Measurements from ENCODE around the gene REEP3. TPM values are rescaled to one million over a fixed set of nuclear protein-coding genes. Genes with fewer than 3 reads are reported as not detected.

REEP3 gene
- total RNA-seq, 1 experiment from 2014 or later: 39.6 TPM

DNA sequence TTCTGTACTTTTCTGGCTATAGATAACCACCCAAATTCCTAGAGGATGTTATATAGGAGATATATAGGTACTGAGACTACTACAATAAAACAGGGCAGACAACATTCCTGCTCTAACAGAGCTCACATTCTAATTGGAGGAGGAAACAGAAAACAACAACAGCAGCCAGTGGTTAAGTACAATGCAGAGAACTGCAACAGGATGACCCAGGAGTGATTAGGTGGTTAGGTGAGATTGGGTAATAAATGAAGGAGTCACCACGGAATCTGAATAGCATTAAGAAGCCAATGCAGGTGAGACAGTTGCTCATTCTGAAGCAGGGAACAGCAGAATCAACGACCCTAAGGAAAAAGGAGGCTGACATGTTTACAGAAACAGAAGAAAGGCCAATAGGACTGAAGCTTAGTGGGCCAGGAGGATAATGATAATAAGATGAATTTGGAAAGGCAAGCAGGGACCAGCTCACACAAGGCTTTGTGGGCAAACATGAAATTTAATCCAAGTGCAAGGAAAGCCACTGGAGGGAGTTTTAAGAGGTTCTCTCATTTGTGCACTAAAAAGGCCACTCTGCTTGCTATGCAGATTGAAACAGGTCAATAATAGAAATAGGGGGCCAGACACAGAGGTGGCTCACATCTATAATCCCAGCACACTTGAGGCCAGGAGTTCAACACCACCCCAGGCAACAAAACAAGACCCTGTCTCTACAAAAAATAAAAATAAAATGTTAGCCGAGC, 16.9 kb upstream of the REEP3 start:
- no peak for TF ChIP-seq EZH2 (IDR thresholded peaks at IDR 0.05; ENCODE audit: borderline replicate concordance, low read depth, low read length, poor library complexity, severe bottlenecking)
- TF ChIP-seq, protein P1, sequence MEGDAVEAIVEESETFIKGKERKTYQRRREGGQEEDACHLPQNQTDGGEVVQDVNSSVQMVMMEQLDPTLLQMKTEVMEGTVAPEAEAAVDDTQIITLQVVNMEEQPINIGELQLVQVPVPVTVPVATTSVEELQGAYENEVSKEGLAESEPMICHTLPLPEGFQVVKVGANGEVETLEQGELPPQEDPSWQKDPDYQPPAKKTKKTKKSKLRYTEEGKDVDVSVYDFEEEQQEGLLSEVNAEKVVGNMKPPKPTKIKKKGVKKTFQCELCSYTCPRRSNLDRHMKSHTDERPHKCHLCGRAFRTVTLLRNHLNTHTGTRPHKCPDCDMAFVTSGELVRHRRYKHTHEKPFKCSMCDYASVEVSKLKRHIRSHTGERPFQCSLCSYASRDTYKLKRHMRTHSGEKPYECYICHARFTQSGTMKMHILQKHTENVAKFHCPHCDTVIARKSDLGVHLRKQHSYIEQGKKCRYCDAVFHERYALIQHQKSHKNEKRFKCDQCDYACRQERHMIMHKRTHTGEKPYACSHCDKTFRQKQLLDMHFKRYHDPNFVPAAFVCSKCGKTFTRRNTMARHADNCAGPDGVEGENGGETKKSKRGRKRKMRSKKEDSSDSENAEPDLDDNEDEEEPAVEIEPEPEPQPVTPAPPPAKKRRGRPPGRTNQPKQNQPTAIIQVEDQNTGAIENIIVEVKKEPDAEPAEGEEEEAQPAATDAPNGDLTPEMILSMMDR (conservative IDR thresholded peaks at IDR 0.05; ENCODE audit: low read depth, low read length): peak; percentile 19; the same call in 1 of the 2 replicates
- no peaks in the 10 kb centered on the region for H3K36me3 ChIP-seq (ENCODE audit: insufficient read depth, low read length, poor library complexity, severe bottlenecking)
- H3K27ac ChIP-seq (ENCODE audit: low read depth, low read length, poor library complexity, severe bottlenecking): no peak overlapping the region
- ChIA-PET POLR2A (ENCODE audit: low non-redundant PET) (no interaction called here), CTCF (no interaction called here)
- no peak overlapping the region for H3K4me3 ChIP-seq (ENCODE audit: low read depth, low read length, poor library complexity, severe bottlenecking)
- no peaks in the 10 kb centered on the region for H3K27me3 ChIP-seq (replicated peaks; ENCODE audit: insufficient read depth, low read depth, low read length, poor library complexity)
- no TSS peak for BruUV-seq (replicated peaks)
- peaks cover 9% of the 10 kb centered on the region for H3K4me1 ChIP-seq (ENCODE audit: insufficient read depth, low read length, poor library complexity, severe bottlenecking)
- no peak for DNase-seq (ENCODE audit: low spot score)
- intact Hi-C loops (cut with micrococcal nuclease; ENCODE audit: unreplicated experiment): no loop called here
- H3K9me3 ChIP-seq (ENCODE audit: low read depth, low read length, poor library complexity, severe bottlenecking): no peaks in the 10 kb centered on the region

DNA sequence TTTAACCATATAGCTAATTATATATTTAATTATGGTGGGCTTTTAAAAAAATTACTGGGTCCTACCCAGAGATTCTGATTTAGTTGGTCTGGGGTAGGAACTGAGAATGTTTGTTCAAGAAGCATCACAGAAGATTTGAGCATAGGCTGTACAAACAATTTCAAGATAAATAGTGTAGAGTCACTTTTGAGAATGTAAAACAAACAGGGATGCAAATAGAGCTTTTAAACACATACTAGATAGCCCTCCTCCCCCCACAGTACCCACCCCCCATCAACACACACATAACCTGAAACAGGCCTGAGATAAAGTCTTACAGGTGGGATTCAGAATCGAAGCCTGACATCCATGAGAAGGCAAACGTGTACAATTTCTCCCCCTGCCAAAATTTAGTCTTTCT, 15.6 kb upstream of the REEP3 start:
- POLR2A ChIA-PET (ENCODE audit: low non-redundant PET): no interaction called here
- BruUV-seq (replicated peaks): no TSS peak
- TF ChIP-seq, protein P1 (conservative IDR thresholded peaks at IDR 0.05; ENCODE audit: low read depth, low read length): no peak
- no peak for TF ChIP-seq EZH2 (IDR thresholded peaks at IDR 0.05; ENCODE audit: borderline replicate concordance, low read depth, low read length, poor library complexity, severe bottlenecking)

DNA sequence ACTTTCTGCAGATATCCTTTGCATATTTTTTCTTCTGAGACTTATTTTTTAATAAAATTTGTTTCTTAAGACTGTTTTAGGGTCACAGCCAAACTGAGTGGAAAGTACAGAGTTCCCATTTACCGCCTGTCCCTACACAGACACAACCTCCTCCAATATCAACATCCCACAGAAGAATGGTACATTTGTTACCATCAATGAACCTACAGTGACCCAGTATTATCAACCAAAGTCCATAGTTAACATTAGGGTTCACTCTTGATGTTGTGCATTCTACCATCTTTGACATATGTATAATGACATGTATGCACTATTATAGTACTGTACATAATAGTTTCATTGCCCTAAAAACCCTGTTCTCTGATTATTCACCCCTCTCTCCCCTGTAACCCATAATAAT, 14.6 kb upstream of the REEP3 start:
- CTCF ChIA-PET: no interaction called here
- no peak overlapping the region for H3K27ac ChIP-seq (ENCODE audit: low read depth, low read length, poor library complexity, severe bottlenecking)
- DNase-seq (ENCODE audit: low spot score): no peak

More for the DNA sequence above, 15.6 kb upstream of the REEP3 start:
- intact Hi-C loops (cut with micrococcal nuclease; ENCODE audit: unreplicated experiment): no loop called here
- H3K27ac ChIP-seq (ENCODE audit: low read depth, low read length, poor library complexity, severe bottlenecking): no peak overlapping the region
- CTCF ChIA-PET: no interaction called here
- H3K36me3 ChIP-seq (ENCODE audit: insufficient read depth, low read length, poor library complexity, severe bottlenecking): no peaks in the 10 kb centered on the region
- peaks cover 9% of the 10 kb centered on the region for H3K4me1 ChIP-seq (ENCODE audit: insufficient read depth, low read length, poor library complexity, severe bottlenecking)
- no peak for DNase-seq (ENCODE audit: low spot score)
- no peaks in the 10 kb centered on the region for H3K9me3 ChIP-seq (ENCODE audit: low read depth, low read length, poor library complexity, severe bottlenecking)
- no peak overlapping the region for H3K4me3 ChIP-seq (ENCODE audit: low read depth, low read length, poor library complexity, severe bottlenecking)
- no peaks in the 10 kb centered on the region for H3K27me3 ChIP-seq (replicated peaks; ENCODE audit: insufficient read depth, low read depth, low read length, poor library complexity)

More for the DNA sequence above, 14.6 kb upstream of the REEP3 start:
- POLR2A ChIA-PET (ENCODE audit: low non-redundant PET): no interaction called here
- H3K4me3 ChIP-seq (ENCODE audit: low read depth, low read length, poor library complexity, severe bottlenecking): no peak overlapping the region
- peaks cover 9% of the 10 kb centered on the region for H3K4me1 ChIP-seq (ENCODE audit: insufficient read depth, low read length, poor library complexity, severe bottlenecking)
- no peaks in the 10 kb centered on the region for H3K27me3 ChIP-seq (replicated peaks; ENCODE audit: insufficient read depth, low read depth, low read length, poor library complexity)
- intact Hi-C loops (cut with micrococcal nuclease; ENCODE audit: unreplicated experiment): no loop called here
- TF ChIP-seq, protein P1 (conservative IDR thresholded peaks at IDR 0.05; ENCODE audit: low read depth, low read length): no peak
- TF ChIP-seq EZH2 (IDR thresholded peaks at IDR 0.05; ENCODE audit: borderline replicate concordance, low read depth, low read length, poor library complexity, severe bottlenecking): no peak
- H3K9me3 ChIP-seq (ENCODE audit: low read depth, low read length, poor library complexity, severe bottlenecking): no peaks in the 10 kb centered on the region
- no peaks in the 10 kb centered on the region for H3K36me3 ChIP-seq (ENCODE audit: insufficient read depth, low read length, poor library complexity, severe bottlenecking)
- BruUV-seq (replicated peaks): no TSS peak

Data from A673 (cell line).